ENCODE results near the gene RICTOR. TPM values are rescaled to one million over a fixed set of nuclear protein-coding genes. Genes with fewer than 3 reads are reported as not detected.

Gene RICTOR
- polyA plus RNA-seq, 3 donors: 2.3 to 4.8 (median 3.2) TPM

- H3K27ac ChIP-seq (ENCODE audit: low read depth, low read length): no peak overlapping the region
- WGBS, 3 donors: 73 to 90% (median 89%) methylated on average over 4 of the region's 4 CpGs
Measured at GRCh38 chr5:39102684-39103155, 28.5 kb upstream of the RICTOR start.

GRCh38 chr5:39100851-39101396 lies 26.7 kb upstream of the RICTOR start:
- 63 to 76% (median 72%) methylated on average over 7 of the region's 7 CpGs for WGBS, 3 donors
- H3K27ac ChIP-seq (ENCODE audit: low read depth, low read length): no peak overlapping the region

GRCh38 chr5:39100301-39100850 lies 26.2 kb upstream of the RICTOR start:
- H3K27ac ChIP-seq (ENCODE audit: low read depth, low read length): no peak overlapping the region
- 82 to 90% (median 89%) methylated on average over 6 of the region's 6 CpGs for WGBS, 3 donors

GRCh38 chr5:39099831-39100230 lies 25.6 kb upstream of the RICTOR start:
- no peak overlapping the region for H3K27ac ChIP-seq (ENCODE audit: low read depth, low read length)

GRCh38 chr5:39093352-39093751 lies 19.2 kb upstream of the RICTOR start:
- WGBS, 3 donors: 40 to 73% (median 65%) methylated on average over 1 of the region's 1 CpG
- H3K27ac ChIP-seq (ENCODE audit: low read depth, low read length): no peak overlapping the region

- 49 to 67% (median 65%) methylated on average over 4 of the region's 4 CpGs for WGBS, 3 donors
Measured at GRCh38 chr5:39092581-39093351, 18.6 kb upstream of the RICTOR start.

GRCh38 chr5:39091940-39092580 lies 17.9 kb upstream of the RICTOR start:
- WGBS, 3 donors: 82 to 85% (median 84%) methylated on average over 7 of the region's 7 CpGs
- H3K27ac ChIP-seq (ENCODE audit: low read depth, low read length): no peak overlapping the region

More at GRCh38 chr5:39092581-39093351, 18.6 kb upstream of the RICTOR start:
- no peak overlapping the region for H3K27ac ChIP-seq (ENCODE audit: low read depth, low read length)

- no peak overlapping the region for H3K27ac ChIP-seq (ENCODE audit: low read depth, low read length)
- 82 to 95% (median 87%) methylated on average over 1 of the region's 1 CpG for WGBS, 3 donors
Measured at GRCh38 chr5:39083968-39084367, 9.8 kb upstream of the RICTOR start.

- 82 to 94% (median 83%) methylated on average over 3 of the region's 3 CpGs for WGBS, 3 donors
Measured at GRCh38 chr5:39082995-39083394, 8.8 kb upstream of the RICTOR start.

GRCh38 chr5:39080597-39081204 lies 6.5 kb upstream of the RICTOR start:
- 11 to 14% (median 12%) methylated on average over 3 of the region's 3 CpGs for WGBS, 3 donors
- H3K27ac ChIP-seq (ENCODE audit: low read depth, low read length): no peak overlapping the region

More at GRCh38 chr5:39082995-39083394, 8.8 kb upstream of the RICTOR start:
- H3K27ac ChIP-seq (ENCODE audit: low read depth, low read length): no peak overlapping the region

GRCh38 chr5:39080168-39080567 lies 6.0 kb upstream of the RICTOR start:
- no peak overlapping the region for H3K27ac ChIP-seq (ENCODE audit: low read depth, low read length)
- 63 to 64% (median 63%) methylated on average over 2 of the region's 2 CpGs for WGBS, 3 donors

GRCh38 chr5:39079147-39079546 lies 4.9 kb upstream of the RICTOR start:
- H3K27ac ChIP-seq (ENCODE audit: low read depth, low read length): no peak overlapping the region
- 65 to 86% (median 77%) methylated on average over 2 of the region's 2 CpGs for WGBS, 3 donors

GRCh38 chr5:39076757-39077728 lies 2.8 kb upstream of the RICTOR start:
- H3K27ac ChIP-seq (ENCODE audit: low read depth, low read length): no peak overlapping the region
- 37 to 54% (median 41%) methylated on average over 6 of the region's 6 CpGs for WGBS, 3 donors

- no peak overlapping the region for H3K27ac ChIP-seq (ENCODE audit: low read depth, low read length)
- 76 to 82% (median 81%) methylated on average over 6 of the region's 6 CpGs for WGBS, 3 donors
Measured at GRCh38 chr5:39076101-39076756, 2.0 kb upstream of the RICTOR start.

- WGBS, 3 donors: 0% methylated on average over 24 to 29 of the region's 29 CpGs
- peak overlapping the region; percentile 92 for H3K27ac ChIP-seq (ENCODE audit: low read depth, low read length)
Measured at GRCh38 chr5:39073767-39074016, 507 bp downstream of the RICTOR start.

GRCh38 chr5:39072925-39073766 lies 1.1 kb downstream of the RICTOR start:
- 2 to 3% (median 2%) methylated on average over 27 of the region's 27 CpGs for WGBS, 3 donors
- peak overlapping the region; percentile 92 for H3K27ac ChIP-seq (ENCODE audit: low read depth, low read length)

- WGBS, 3 donors: 91 to 97% (median 95%) methylated on average over 3 of the region's 3 CpGs
- no peak overlapping the region for H3K27ac ChIP-seq (ENCODE audit: low read depth, low read length)
Measured at GRCh38 chr5:39068099-39068498, 6.1 kb downstream of the RICTOR start.
